ENCODE data around the gene TAS2R5. TPM values are rescaled to one million over a fixed set of nuclear protein-coding genes. Genes with fewer than 3 reads are reported as not detected.
"Not testable (repeated sequence)": the region's sequence is repeated elsewhere in the genome, so short reads cannot be mapped to it uniquely, and the experiment has no call there.

Gene TAS2R5
- total RNA-seq (ENCODE audit: unreplicated experiment), result 1.3 TPM
- long read RNA-seq, result 0 reads

GRCh38 chr7:141789917-141790316 is at the start of gene TAS2R5:
TSS of gene TAS2R5 (plus strand) at chr7:141790217. CDS start at chr7:141790362, 145 bp downstream.
- H3K27me3 Mint-ChIP-seq (ENCODE audit: unreplicated experiment), result no peaks in the 10 kb centered on the region
- H3K4me3 Mint-ChIP-seq (ENCODE audit: unreplicated experiment), result no peak within 1 kb of the TSS
- H3K4me1 Mint-ChIP-seq (ENCODE audit: low read depth, unreplicated experiment), result peaks cover 2% of the 10 kb centered on the region
- H3K9me3 Mint-ChIP-seq (ENCODE audit: unreplicated experiment), result no peaks in the 10 kb centered on the region
- no peaks in the 10 kb centered on the region for H3K36me3 Mint-ChIP-seq (ENCODE audit: unreplicated experiment)
- no peak for DNase-seq
- H3K27ac Mint-ChIP-seq (ENCODE audit: unreplicated experiment), result no peak within 1 kb of the TSS
- no peak for TF ChIP-seq CTCF (IDR thresholded peaks at IDR 0.05; ENCODE audit: partially characterized antibody, unreplicated experiment)

- Mint-ChIP-seq H3K4me3 (ENCODE audit: unreplicated experiment) (no peak overlapping the region), H3K27me3 (ENCODE audit: unreplicated experiment) (no peaks in the 10 kb centered on the region), H3K9me3 (ENCODE audit: unreplicated experiment) (no peaks in the 10 kb centered on the region), H3K27ac (ENCODE audit: unreplicated experiment) (no peak overlapping the region), H3K36me3 (ENCODE audit: unreplicated experiment) (no peaks in the 10 kb centered on the region), H3K4me1 (ENCODE audit: low read depth, unreplicated experiment) (peaks cover 4% of the 10 kb centered on the region)
- no peak for TF ChIP-seq CTCF (IDR thresholded peaks at IDR 0.05; ENCODE audit: partially characterized antibody, unreplicated experiment)
- no peak for DNase-seq
These were observed 47.8 kb upstream of the TAS2R5 start for GRCh38 chr7:141742229-141742628.

- H3K27ac Mint-ChIP-seq (ENCODE audit: unreplicated experiment), result no peak overlapping the region
- no peak overlapping the region for H3K4me3 Mint-ChIP-seq (ENCODE audit: unreplicated experiment)
- DNase-seq, result no peak
- no peaks in the 10 kb centered on the region for H3K9me3 Mint-ChIP-seq (ENCODE audit: unreplicated experiment)
- H3K36me3 Mint-ChIP-seq (ENCODE audit: unreplicated experiment), result no peaks in the 10 kb centered on the region
- TF ChIP-seq CTCF (IDR thresholded peaks at IDR 0.05; ENCODE audit: partially characterized antibody, unreplicated experiment), result no peak
- H3K4me1 Mint-ChIP-seq (ENCODE audit: low read depth, unreplicated experiment), result peaks cover 4% of the 10 kb centered on the region
- H3K27me3 Mint-ChIP-seq (ENCODE audit: unreplicated experiment), result no peaks in the 10 kb centered on the region
These were observed 45.9 kb upstream of the TAS2R5 start for GRCh38 chr7:141744131-141744530.

- H3K27ac Mint-ChIP-seq (ENCODE audit: unreplicated experiment), result no peak overlapping the region
- H3K4me3 Mint-ChIP-seq (ENCODE audit: unreplicated experiment), result no peak overlapping the region
- TF ChIP-seq CTCF (IDR thresholded peaks at IDR 0.05; ENCODE audit: partially characterized antibody, unreplicated experiment), result no peak
- H3K27me3 Mint-ChIP-seq (ENCODE audit: unreplicated experiment), result no peaks in the 10 kb centered on the region
- peaks cover 5% of the 10 kb centered on the region for H3K9me3 Mint-ChIP-seq (ENCODE audit: unreplicated experiment)
- peaks cover 36% of the 10 kb centered on the region for H3K36me3 Mint-ChIP-seq (ENCODE audit: unreplicated experiment)
- no peaks in the 10 kb centered on the region for H3K4me1 Mint-ChIP-seq (ENCODE audit: low read depth, unreplicated experiment)
- no peak for DNase-seq
These were observed 41.6 kb upstream of the TAS2R5 start for GRCh38 chr7:141748396-141748795.

- not testable (repeated sequence) for H3K4me1 Mint-ChIP-seq (ENCODE audit: low read depth, unreplicated experiment); H3K27me3 Mint-ChIP-seq (ENCODE audit: unreplicated experiment); H3K9me3 Mint-ChIP-seq (ENCODE audit: unreplicated experiment); H3K27ac Mint-ChIP-seq (ENCODE audit: unreplicated experiment); H3K4me3 Mint-ChIP-seq (ENCODE audit: unreplicated experiment)
- DNase-seq, result peak; percentile 46
- H3K36me3 Mint-ChIP-seq (ENCODE audit: unreplicated experiment), result peaks cover 39% of the 10 kb centered on the region
These were observed 38.1 kb upstream of the TAS2R5 start for GRCh38 chr7:141751904-141752303.

GRCh38 chr7:141752634-141753033 is 37.4 kb upstream of the TAS2R5 start:
- Mint-ChIP-seq H3K36me3 (ENCODE audit: unreplicated experiment) (peaks cover 43% of the 10 kb centered on the region), H3K27ac (ENCODE audit: unreplicated experiment) (no peak overlapping the region), H3K4me1 (ENCODE audit: low read depth, unreplicated experiment) (no peaks in the 10 kb centered on the region), H3K27me3 (ENCODE audit: unreplicated experiment) (peaks cover 1% of the 10 kb centered on the region), H3K9me3 (ENCODE audit: unreplicated experiment) (peaks cover 5% of the 10 kb centered on the region), H3K4me3 (ENCODE audit: unreplicated experiment) (no peak overlapping the region)
- DNase-seq, result no peak
- TF ChIP-seq CTCF (IDR thresholded peaks at IDR 0.05; ENCODE audit: partially characterized antibody, unreplicated experiment), result peak; percentile 69

Measured in glutamatergic neuron (in vitro differentiated cells).